GM10266 (cell line): Measurements from ENCODE around the gene CHD2.

Experiments
- DNase-seq: peaks from one replicate; pipeline ENCODE4 v3.0.0; 2012; ENCODE audit errors: extremely low spot score
- CTCF ChIP-seq: IDR thresholded peaks from 2 replicates; pipeline ENCODE4 v1.5.1; 2012; ENCODE audit warnings: mild to moderate bottlenecking, low read depth; ENCODE audit not compliant: control insufficient read depth, insufficient read depth; ENCODE audit errors: missing control alignments

Gene CHD2

GRCh38 chr15:93040288-93041158 is 140.4 kb downstream of the CHD2 start:
- TF ChIP-seq CTCF, result no peak
- DNase-seq, result no peak

GRCh38 chr15:93041159-93041547 is 141.0 kb downstream of the CHD2 start:
- no peak for DNase-seq
- TF ChIP-seq CTCF, result no peak

GRCh38 chr15:93042211-93042610 is 142.1 kb downstream of the CHD2 start:
- TF ChIP-seq CTCF, result no peak
- DNase-seq, result no peak

GRCh38 chr15:93042691-93043378 is 142.7 kb downstream of the CHD2 start:
- no peak for TF ChIP-seq CTCF
- DNase-seq, result no peak

- TF ChIP-seq CTCF, result no peak
- no peak for DNase-seq
Measured at GRCh38 chr15:93043621-93044300, 143.6 kb downstream of the CHD2 start.

GRCh38 chr15:93044301-93045190 is 144.4 kb downstream of the CHD2 start:
- no peak for DNase-seq
- TF ChIP-seq CTCF, result no peak
